Neural cell (in vitro differentiated cells): ENCODE results near the gene SKA3.

ENCODE experiments used
- CTCF ChIP-seq: fragments of 450-650 bp; IDR thresholded peaks from 2 replicates; pipeline ENCODE4 v1.5.1; 2014; ENCODE audit warnings: antibody characterized with exemption, mild to moderate bottlenecking, moderate library complexity; ENCODE audit not compliant: poor library complexity, severe bottlenecking
- EZH2 ChIP-seq: fragments of 200-600, 300-800 bp; shearing (Covaris generic), sonication (generic); IDR thresholded peaks from 2 replicates; pipeline ENCODE4 v1.6.1; 2014; ENCODE audit warnings: antibody characterized with exemption, low read length, borderline replicate concordance, mild to moderate bottlenecking; ENCODE audit not compliant: insufficient read depth, poor library complexity, severe bottlenecking
- POLR2AphosphoS5 ChIP-seq: IDR thresholded peaks from 2 replicates; pipeline ENCODE4 v1.6.1; 2012
- RAD21 ChIP-seq: fragments of 450-650 bp; conservative IDR thresholded peaks from 2 replicates; pipeline ENCODE4 v1.6.1; 2014; ENCODE audit warnings: antibody characterized with exemption, mild to moderate bottlenecking, moderate library complexity
- REST ChIP-seq: IDR thresholded peaks from 2 replicates; pipeline ENCODE4 v1.6.1; 2012; ENCODE audit warnings: borderline replicate concordance
- SMC3 ChIP-seq: fragments of 450-650 bp; conservative IDR thresholded peaks from 2 replicates; pipeline ENCODE4 v1.6.1; 2014; ENCODE audit warnings: antibody characterized with exemption, mild to moderate bottlenecking, moderate library complexity; ENCODE audit not compliant: poor library complexity
- TAF1 ChIP-seq: IDR thresholded peaks from 2 replicates; pipeline ENCODE4 v1.6.1; 2012; ENCODE audit warnings: low read depth

GRCh38 chr13:21137696-21138095, 38.7 kb downstream of the SKA3 start:
- TF ChIP-seq CTCF = no peak
- TF ChIP-seq SMC3 = no peak
- TF ChIP-seq RAD21 = no peak
- TF ChIP-seq TAF1 = no peak
- TF ChIP-seq POLR2AphosphoS5 = no peak
- TF ChIP-seq REST = no peak
- no peak for TF ChIP-seq EZH2
